Endothelial cell of umbilical vein (primary cell): ENCODE data around the gene GABRA5. TPM values are rescaled to one million over a fixed set of nuclear protein-coding genes. Genes with fewer than 3 reads are reported as not detected.

ENCODE experiments used
- BruUV-seq: library from RNA; stranded (reverse); fragments of 400-500 nt; replicated peaks from 2 replicates; lab custom pipeline; 2021; lab: Mats Ljungman, UMichigan
- CTCF ChIA-PET: fragments of 300-600, 350-600 bp; sonication (Branson Sonifier 250); formaldehyde crosslinking; loops from one replicate; lab custom pipeline; 2021; ENCODE audit warnings: antibody characterized with exemption, inconsistent platforms; lab: Charles Lee
- POLR2A ChIA-PET: fragments of 300-600, 350-600 bp; sonication (Branson Sonifier 250); formaldehyde crosslinking; loops from one replicate; lab custom pipeline; 2021; ENCODE audit warnings: antibody characterized with exemption, inconsistent platforms; lab: Charles Lee
- DNase-seq: peaks from one replicate; pipeline ENCODE4 v3.0.0-alpha.2; 2011; ENCODE audit warnings: low read depth, low spot score
- FAIRE-seq: peaks from 2 replicates; lab custom pipeline; 2011; peaks lifted over from hg19 to GRCh38; lab: Jason Lieb, UNC
- H2AFZ ChIP-seq: 2 replicates; pipeline ENCODE4 v1.6.0; 2012; ENCODE audit warnings: low read depth, low read length, control low read depth, inconsistent platforms
- H3K27ac ChIP-seq: 2 replicates; pipeline ENCODE4 v1.5.1; 2011; ENCODE audit warnings: low read depth, mild to moderate bottlenecking, control low read depth, low read length, moderate library complexity; ENCODE audit not compliant: insufficient read depth
- H3K27me3 ChIP-seq, 2 experiments: 2 replicates each; pipeline versions ENCODE4 v1.6.0 to v1.6.1; 2011; ENCODE audit warnings: low read length in 2 of 2, mixed read lengths in 1 of 2; ENCODE audit not compliant: control insufficient read depth in 2 of 2, insufficient read depth in 2 of 2
- H3K36me3 ChIP-seq, 2 experiments: 2 replicates in 1 of 2; 3 replicates in 1 of 2; pipeline ENCODE4 v1.5.1; 2011; ENCODE audit warnings: low read length in 2 of 2, mild to moderate bottlenecking in 1 of 2, moderate library complexity in 1 of 2; ENCODE audit not compliant: control insufficient read depth in 2 of 2, insufficient read depth in 2 of 2; ENCODE audit errors: extremely low read depth in 1 of 2
- H3K4me1 ChIP-seq: 3 replicates; pipeline ENCODE4 v1.5.1; 2011; ENCODE audit warnings: mild to moderate bottlenecking, low read length; ENCODE audit not compliant: control insufficient read depth, insufficient read depth; ENCODE audit errors: extremely low read depth
- H3K4me2 ChIP-seq: 2 replicates; pipeline ENCODE4 v1.6.1; 2011; ENCODE audit warnings: low read length, control low read depth, mixed read lengths; ENCODE audit not compliant: insufficient read depth
- H3K4me3 ChIP-seq, 3 experiments: fragments of 200-600 bp in 1 of 3; sonication (generic), shearing (Covaris generic) in 1 of 3; replicated peaks in 1 of 3; 2 replicates each; pipeline ENCODE4 v1.5.1; 2011 to 2016; ENCODE audit warnings: control low read depth in 3 of 3, low read length in 3 of 3, mild to moderate bottlenecking in 2 of 3, inconsistent platforms in 1 of 3, low read depth in 1 of 3, moderate library complexity in 1 of 3; ENCODE audit not compliant: insufficient read depth in 1 of 3
- H3K79me2 ChIP-seq: 2 replicates; pipeline ENCODE4 v1.6.0; 2012; ENCODE audit warnings: low read length, inconsistent platforms; ENCODE audit not compliant: control insufficient read depth, insufficient read depth
- H3K9ac ChIP-seq: replicated peaks from 2 replicates; pipeline ENCODE3; 2011; ENCODE audit warnings: low read length, control low read depth; ENCODE audit not compliant: insufficient read depth; ENCODE audit errors: extremely low read depth
- H3K9me1 ChIP-seq: replicated peaks from 3 replicates; pipeline ENCODE4 v1.6.0; 2011; ENCODE audit warnings: mild to moderate bottlenecking, low read length; ENCODE audit not compliant: control insufficient read depth, insufficient read depth; ENCODE audit errors: extremely low read depth
- H3K9me3 ChIP-seq: replicated peaks from 2 replicates; pipeline ENCODE4 v1.5.1; 2012; ENCODE audit warnings: low read length, inconsistent platforms; ENCODE audit not compliant: control insufficient read depth, insufficient read depth
- H4K20me1 ChIP-seq: replicated peaks from 2 replicates; pipeline ENCODE3; 2011; ENCODE audit warnings: mild to moderate bottlenecking, low read length; ENCODE audit not compliant: control insufficient read depth, insufficient read depth; ENCODE audit errors: extremely low read depth
- CTCF ChIP-seq, 2 donors: IDR thresholded peaks; 1 replicate in 1 of 2; 2 replicates in 1 of 2; pipeline ENCODE4 v1.5.1; 2011; ENCODE audit warnings: low read length in 2 of 2, mild to moderate bottlenecking in 2 of 2, moderate library complexity in 2 of 2, control low read depth in 1 of 2, inconsistent platforms in 1 of 2, low read depth in 1 of 2; ENCODE audit not compliant: insufficient read depth in 1 of 2; ENCODE audit errors: extremely low read depth in 1 of 2
- EZH2 ChIP-seq: IDR thresholded peaks from 2 replicates; pipeline ENCODE4 v1.6.1; 2012; ENCODE audit warnings: borderline replicate concordance, low read depth, mild to moderate bottlenecking, moderate library complexity, low read length, inconsistent platforms; ENCODE audit not compliant: severe bottlenecking
- FOS ChIP-seq: IDR thresholded peaks from 2 replicates; pipeline ENCODE4 v1.6.1; 2011; ENCODE audit warnings: mild to moderate bottlenecking, low read length, moderate library complexity, borderline replicate concordance; ENCODE audit not compliant: insufficient read depth
- GATA2 ChIP-seq: IDR thresholded peaks from 2 replicates; pipeline ENCODE4 v1.7.0; 2011; ENCODE audit warnings: low read depth, mild to moderate bottlenecking, moderate library complexity, mixed read lengths, low read length; ENCODE audit not compliant: insufficient read length, insufficient read depth
- JUN ChIP-seq: IDR thresholded peaks from 2 replicates; pipeline ENCODE4 v1.6.1; 2011; ENCODE audit warnings: borderline replicate concordance, low read depth; ENCODE audit not compliant: insufficient read length, insufficient read depth
- MYC ChIP-seq: IDR thresholded peaks from one replicate; pipeline ENCODE4 v1.6.1; 2011; ENCODE audit warnings: mild to moderate bottlenecking, low read depth, low read length
- POLR2A ChIP-seq: IDR thresholded peaks from 2 replicates; pipeline ENCODE4 v1.6.1; 2012; ENCODE audit warnings: low read depth, mild to moderate bottlenecking, control low read depth, low read length
- POLR2AphosphoS5 ChIP-seq: IDR thresholded peaks from 2 replicates; pipeline ENCODE4 v1.6.1; 2012; ENCODE audit warnings: low read depth, mild to moderate bottlenecking, control low read depth, low read length, moderate library complexity; ENCODE audit not compliant: insufficient read depth
- dilution Hi-C: fragments of 300-500 bp; cut with MboI; formaldehyde crosslinking; loops from one replicate; pipeline ENCODE4 v1.15.0; 2019; ENCODE audit warnings: low sequenced_read_pairs; ENCODE audit not compliant: extremely low pct_ligation_motif_present
- intact Hi-C: fragments of 100-400 bp; cut with micrococcal nuclease; formaldehyde crosslinking; loops from one replicate; pipeline ENCODE4 v1.10.0; 2022
- polyA plus RNA-seq, 4 experiments: library from polyadenylated mRNA; depleted of rRNA in 3 of 4; stranded (reverse) in 3 of 4; unstranded in 1 of 4; fragments of >200 nt; gene quantifications; 2 replicates each; pipeline versions ENCODE4 v1.2.1 to v1.2.3, GENCODE V29; 2011 to 2012; ENCODE audit warnings: missing spikeins in 1 of 4
- total RNA-seq: library from RNA; stranded (reverse); gene quantifications from 2 replicates; pipeline ENCODE4 v1.2.3, GENCODE V29; 2021
- TF ChIP-seq, protein P1 (sequence below): IDR thresholded peaks from 2 replicates; pipeline ENCODE4 v1.6.1; 2011; ENCODE audit not compliant: insufficient read depth, insufficient read length

The GABRA5 gene
- total and polyA plus RNA-seq, 2 donors (not counting 3 experiments of a cell fraction or from before 2014, with no cell fraction given): not detected

GRCh38 chr15:26883466-26883865 lies 16.6 kb downstream of the GABRA5 start:
- H3K27ac ChIP-seq: no peak overlapping the region
- H3K9me1 ChIP-seq: no peaks in the 10 kb centered on the region
- H3K4me1 ChIP-seq: no peaks in the 10 kb centered on the region
- no peak overlapping the region for H3K4me2 ChIP-seq
- no peak overlapping the region for H3K4me3 ChIP-seq
- H3K9me3 ChIP-seq: no peaks in the 10 kb centered on the region
- CTCF ChIA-PET: no interaction called here
- H3K9ac ChIP-seq: no peak overlapping the region
- no peaks in the 10 kb centered on the region for H4K20me1 ChIP-seq
- FAIRE-seq (no peak), DNase-seq (no peak)
- no peak for TF ChIP-seq POLR2AphosphoS5
- TF ChIP-seq MYC: no peak
- TF ChIP-seq JUN: no peak
- TF ChIP-seq EZH2: no peak
- no peak for TF ChIP-seq FOS
- TF ChIP-seq, protein P1, sequence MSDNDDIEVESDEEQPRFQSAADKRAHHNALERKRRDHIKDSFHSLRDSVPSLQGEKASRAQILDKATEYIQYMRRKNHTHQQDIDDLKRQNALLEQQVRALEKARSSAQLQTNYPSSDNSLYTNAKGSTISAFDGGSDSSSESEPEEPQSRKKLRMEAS: no peak
- TF ChIP-seq POLR2A: no peak
- TF ChIP-seq CTCF (IDR thresholded peaks at IDR 0.05; ENCODE audit: extremely low read depth in 1 of 2, insufficient read depth in 1 of 2, low read depth in 1 of 2, low read length in 2 of 2): no peak
- no peak for TF ChIP-seq GATA2
- no TSS peak for BruUV-seq
- H3K27me3 ChIP-seq: no peaks in the 10 kb centered on the region
- H3K79me2 ChIP-seq: no peaks in the 10 kb centered on the region
- intact Hi-C loops (no loop called here), dilution Hi-C loops (no loop called here)
- H2AFZ ChIP-seq: no peak overlapping the region
- no peaks in the 10 kb centered on the region for H3K36me3 ChIP-seq
- POLR2A ChIA-PET: no interaction called here
